Measurements from ENCODE around the gene MYL6. TPM values are rescaled to one million over a fixed set of nuclear protein-coding genes. Genes with fewer than 3 reads are reported as not detected.
A peak's percentile ranks its signal among the peaks of the same experiment; 100 is the strongest.

MYL6 gene
- polyA plus RNA-seq, 1 donor from 2014 or later, result 3,234 TPM

GRCh38 chr12:56153678-56154065, 4.5 kb upstream of the MYL6 start (continued):
- no peak for TF ChIP-seq TAF1 (IDR thresholded peaks at IDR 0.05; ENCODE audit: low read depth)

- Histone ChIP-seq H2AFZ (ENCODE audit: low read depth, low read length) (no peak overlapping the region), H3K9ac (ENCODE audit: low read length) (peak overlapping the region; percentile 16), H3K9me3 (ENCODE audit: low read length) (no peaks in the 10 kb centered on the region), H4K20me1 (ENCODE audit: insufficient read depth) (no peaks in the 10 kb centered on the region), H3K9me2 (ENCODE audit: insufficient read depth, low read length) (no peaks in the 10 kb centered on the region), H3K4me3 (ENCODE audit: low read length) (peak overlapping the region; percentile 73), H3F3A (ENCODE audit: insufficient read depth, low read length, poor library complexity, severe bottlenecking) (peaks cover 3% of the 10 kb centered on the region), H3K79me2 (replicated peaks; ENCODE audit: insufficient read depth, low read length) (peaks cover 25% of the 10 kb centered on the region), H3K36me3 (ENCODE audit: insufficient read depth, low read length) (peaks cover under 1% of the 10 kb centered on the region), H3K27ac (ENCODE audit: low read length) (no peak overlapping the region), H3K4me2 (ENCODE audit: low read length) (no peak overlapping the region), H3K27me3 (ENCODE audit: insufficient read depth, low read depth, low read length) (no peaks in the 10 kb centered on the region)
- TF ChIP-seq REST (IDR thresholded peaks at IDR 0.05; ENCODE audit: borderline replicate concordance), result no peak
- TF ChIP-seq, protein P1, sequence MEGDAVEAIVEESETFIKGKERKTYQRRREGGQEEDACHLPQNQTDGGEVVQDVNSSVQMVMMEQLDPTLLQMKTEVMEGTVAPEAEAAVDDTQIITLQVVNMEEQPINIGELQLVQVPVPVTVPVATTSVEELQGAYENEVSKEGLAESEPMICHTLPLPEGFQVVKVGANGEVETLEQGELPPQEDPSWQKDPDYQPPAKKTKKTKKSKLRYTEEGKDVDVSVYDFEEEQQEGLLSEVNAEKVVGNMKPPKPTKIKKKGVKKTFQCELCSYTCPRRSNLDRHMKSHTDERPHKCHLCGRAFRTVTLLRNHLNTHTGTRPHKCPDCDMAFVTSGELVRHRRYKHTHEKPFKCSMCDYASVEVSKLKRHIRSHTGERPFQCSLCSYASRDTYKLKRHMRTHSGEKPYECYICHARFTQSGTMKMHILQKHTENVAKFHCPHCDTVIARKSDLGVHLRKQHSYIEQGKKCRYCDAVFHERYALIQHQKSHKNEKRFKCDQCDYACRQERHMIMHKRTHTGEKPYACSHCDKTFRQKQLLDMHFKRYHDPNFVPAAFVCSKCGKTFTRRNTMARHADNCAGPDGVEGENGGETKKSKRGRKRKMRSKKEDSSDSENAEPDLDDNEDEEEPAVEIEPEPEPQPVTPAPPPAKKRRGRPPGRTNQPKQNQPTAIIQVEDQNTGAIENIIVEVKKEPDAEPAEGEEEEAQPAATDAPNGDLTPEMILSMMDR (IDR thresholded peaks at IDR 0.05; ENCODE audit: poor library complexity, severe bottlenecking), result no peak
- TF ChIP-seq EP300 (conservative IDR thresholded peaks at IDR 0.05; ENCODE audit: poor library complexity, severe bottlenecking), result no peak
- TF ChIP-seq SMC3 (conservative IDR thresholded peaks at IDR 0.05; ENCODE audit: poor library complexity), result no peak
- TF ChIP-seq EZH2 (IDR thresholded peaks at IDR 0.05; ENCODE audit: borderline replicate concordance, insufficient read depth, low read length, poor library complexity, severe bottlenecking), result no peak
- TF ChIP-seq RAD21 (conservative IDR thresholded peaks at IDR 0.05), result no peak
- TF ChIP-seq TAF1 (IDR thresholded peaks at IDR 0.05; ENCODE audit: low read depth), result no peak
- no peak for TF ChIP-seq MXI1 (conservative IDR thresholded peaks at IDR 0.05; ENCODE audit: poor library complexity, severe bottlenecking)
- TF ChIP-seq POLR2AphosphoS5 (IDR thresholded peaks at IDR 0.05), result no peak
These were observed 3.9 kb upstream of the MYL6 start for GRCh38 chr12:56154246-56154771.

- Histone ChIP-seq H3K27me3 (ENCODE audit: insufficient read depth, low read depth, low read length) (no peaks in the 10 kb centered on the region), H3K9ac (ENCODE audit: low read length) (no peak overlapping the region), H3K4me2 (ENCODE audit: low read length) (no peak overlapping the region), H3K79me2 (replicated peaks; ENCODE audit: insufficient read depth, low read length) (peaks cover 30% of the 10 kb centered on the region), H3K9me3 (ENCODE audit: low read length) (no peaks in the 10 kb centered on the region), H3F3A (ENCODE audit: insufficient read depth, low read length, poor library complexity, severe bottlenecking) (peaks cover 3% of the 10 kb centered on the region), H3K36me3 (ENCODE audit: insufficient read depth, low read length) (peaks cover 6% of the 10 kb centered on the region), H3K9me2 (ENCODE audit: insufficient read depth, low read length) (no peaks in the 10 kb centered on the region), H3K27ac (ENCODE audit: low read length) (no peak overlapping the region), H2AFZ (ENCODE audit: low read depth, low read length) (no peak overlapping the region), H4K20me1 (ENCODE audit: insufficient read depth) (no peaks in the 10 kb centered on the region), H3K4me3 (ENCODE audit: low read length) (no peak overlapping the region)
- TF ChIP-seq EP300 (conservative IDR thresholded peaks at IDR 0.05; ENCODE audit: poor library complexity, severe bottlenecking) (no peak), TAF1 (IDR thresholded peaks at IDR 0.05; ENCODE audit: low read depth) (no peak), POLR2AphosphoS5 (IDR thresholded peaks at IDR 0.05) (no peak), SMC3 (conservative IDR thresholded peaks at IDR 0.05; ENCODE audit: poor library complexity) (no peak), REST (IDR thresholded peaks at IDR 0.05; ENCODE audit: borderline replicate concordance) (no peak), EZH2 (IDR thresholded peaks at IDR 0.05; ENCODE audit: borderline replicate concordance, insufficient read depth, low read length, poor library complexity, severe bottlenecking) (no peak), MXI1 (conservative IDR thresholded peaks at IDR 0.05; ENCODE audit: poor library complexity, severe bottlenecking) (no peak)
- TF ChIP-seq, protein P1 (IDR thresholded peaks at IDR 0.05; ENCODE audit: poor library complexity, severe bottlenecking), result no peak
These were observed 3.3 kb upstream of the MYL6 start for GRCh38 chr12:56154818-56155217.
